HG03108 (cell line): ENCODE results near the gene CDC42BPG.

Experiments used
- ATAC-seq: cut with Tn5 transposase; IDR thresholded peaks from one replicate; pipeline ENCODE4 v1.9.1; 2021; ENCODE audit warnings: moderate library complexity; ENCODE audit not compliant: unreplicated experiment

Gene CDC42BPG

DNA sequence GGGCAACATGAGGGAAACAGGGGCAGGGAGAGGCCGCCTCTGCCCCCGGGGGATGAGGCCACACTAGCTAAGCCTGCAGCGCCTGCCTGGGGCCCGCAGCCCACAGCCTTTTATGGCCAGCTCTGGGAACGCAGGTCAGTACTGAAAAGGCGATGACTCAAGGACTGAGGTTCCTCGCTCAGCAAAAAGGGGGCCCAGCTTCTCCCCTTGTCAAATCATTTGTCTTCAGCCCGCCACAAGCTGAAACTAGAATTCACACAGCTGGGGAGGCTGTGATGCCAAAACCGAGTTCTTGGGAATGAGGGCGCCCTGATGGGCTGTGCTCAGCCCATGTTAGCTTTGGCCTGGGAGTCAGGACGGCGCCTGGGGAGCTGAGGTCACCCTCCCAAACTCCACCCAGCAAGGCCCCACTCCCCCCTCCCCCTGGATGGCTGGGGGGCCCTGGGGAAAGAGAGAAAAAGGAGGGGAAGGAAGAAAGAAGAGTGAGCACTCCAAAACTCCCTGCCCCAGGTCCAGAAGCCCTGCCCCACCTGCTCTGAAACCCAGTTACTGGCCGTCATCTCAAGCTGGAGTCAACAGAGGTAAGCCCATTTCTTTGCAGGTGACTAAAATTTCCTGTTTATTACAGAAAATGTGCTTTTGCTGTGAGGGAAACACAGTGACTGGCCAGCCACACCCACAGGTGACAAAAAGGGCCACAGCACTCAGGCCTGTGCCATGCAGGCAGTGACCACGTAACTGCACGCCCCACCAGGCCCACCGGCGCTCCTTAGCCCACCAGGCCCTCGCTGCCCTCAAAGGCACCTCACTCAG is 20.2 kb upstream of the CDC42BPG start:
- peak; percentile 23 for ATAC-seq

- ATAC-seq, result no peak
These were observed 19.7 kb upstream of the CDC42BPG start for GRCh38 chr11:64864135-64864472.

- no peak for ATAC-seq
These were observed 19.1 kb upstream of the CDC42BPG start for GRCh38 chr11:64863391-64864060.

DNA sequence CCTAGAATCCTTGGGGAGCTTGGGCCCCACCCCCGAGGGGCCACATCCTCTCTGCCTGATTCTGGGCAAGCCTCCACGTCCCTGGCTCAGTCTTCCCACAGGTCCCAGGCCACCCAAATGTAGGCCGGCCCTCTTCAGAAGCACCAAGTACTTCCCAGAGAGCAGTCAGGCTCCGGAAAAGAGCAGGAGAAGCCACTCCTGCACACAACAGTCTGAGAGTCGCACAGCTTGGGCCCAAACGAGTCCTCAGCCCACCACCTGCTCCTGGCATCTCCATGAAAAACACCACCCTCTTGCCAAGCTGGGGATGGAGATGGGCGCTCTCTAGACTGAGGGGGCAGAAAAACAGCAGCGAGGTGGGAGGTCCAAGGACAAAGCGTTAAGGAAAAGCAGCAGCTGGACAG is 18.5 kb upstream of the CDC42BPG start:
- no peak for ATAC-seq

DNA sequence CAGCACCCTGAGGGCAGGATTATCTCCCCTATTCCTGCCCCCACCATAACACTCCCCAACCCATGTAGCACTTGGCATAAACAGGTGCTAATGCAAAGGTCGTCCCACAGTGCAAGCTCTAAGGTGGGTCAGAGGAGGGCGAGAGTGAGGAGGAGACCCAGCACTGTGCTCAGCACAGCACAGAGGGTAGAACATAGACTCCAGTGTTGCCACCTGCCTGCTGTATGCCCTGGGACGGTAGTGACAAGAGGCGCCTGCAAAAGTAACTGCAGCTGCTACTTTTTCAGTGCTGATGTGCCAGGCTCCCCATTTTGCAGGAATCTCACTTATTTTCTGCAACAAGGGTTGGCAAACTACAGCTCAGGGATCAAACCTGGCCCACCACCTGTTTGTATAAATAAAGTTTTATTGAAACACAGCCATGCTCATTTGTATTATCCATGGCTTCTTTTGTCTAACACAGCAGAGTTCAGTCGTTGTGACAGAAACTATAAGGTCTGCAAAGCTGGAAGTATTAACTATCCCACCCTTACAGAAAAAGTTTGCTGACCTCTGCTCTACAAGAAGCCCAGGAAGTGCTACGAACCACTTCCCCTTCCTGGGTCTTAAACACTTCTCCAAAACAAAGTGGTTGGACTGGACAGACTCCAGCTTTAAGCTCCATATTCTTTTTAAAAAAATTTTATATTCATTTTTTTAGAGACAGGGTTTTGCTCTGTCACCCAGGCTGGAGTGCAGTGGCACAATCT is 16.9 kb upstream of the CDC42BPG start:
- ATAC-seq, result no peak

- peak; percentile 63 for ATAC-seq
These were observed 15.3 kb upstream of the CDC42BPG start for GRCh38 chr11:64859542-64860414.

DNA sequence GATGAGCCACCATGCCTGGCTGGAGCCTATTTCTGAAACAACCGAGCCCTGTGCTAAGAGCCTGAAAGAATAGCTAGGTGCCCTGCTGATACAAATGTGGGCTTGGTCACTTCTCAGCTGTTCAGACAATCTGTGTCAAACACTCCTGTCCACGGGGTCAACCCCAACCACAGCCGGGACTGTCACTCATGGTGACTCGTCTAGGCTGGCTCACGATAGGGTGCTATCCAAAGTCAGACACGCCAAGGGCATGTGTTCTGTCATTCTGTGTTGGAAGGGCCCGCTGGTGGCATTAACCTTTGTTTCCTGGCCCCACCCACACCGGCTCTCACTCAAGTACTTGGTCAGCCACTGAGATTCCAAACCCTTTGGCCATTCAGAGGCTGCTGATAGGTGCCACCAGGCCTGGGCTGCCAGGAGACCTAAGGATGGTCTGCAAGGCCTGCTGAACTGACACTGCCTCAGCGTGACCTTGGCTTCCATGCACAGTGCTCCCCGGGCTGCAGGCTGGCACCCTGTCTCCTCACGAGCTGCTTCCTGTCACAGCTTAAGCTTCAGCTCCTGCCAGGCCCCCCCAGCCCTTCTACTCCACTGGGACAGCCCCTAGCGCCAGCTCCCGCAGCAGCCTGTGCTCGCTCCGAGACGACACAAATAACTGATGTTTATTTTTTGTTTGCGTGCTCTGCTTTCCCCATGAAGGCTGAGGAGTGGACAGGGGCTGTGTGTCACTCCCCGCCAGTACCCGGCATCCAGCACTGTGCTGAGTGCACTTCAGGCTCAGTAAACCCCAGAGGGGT is 14.2 kb upstream of the CDC42BPG start:
- peak; percentile 18 for ATAC-seq

DNA sequence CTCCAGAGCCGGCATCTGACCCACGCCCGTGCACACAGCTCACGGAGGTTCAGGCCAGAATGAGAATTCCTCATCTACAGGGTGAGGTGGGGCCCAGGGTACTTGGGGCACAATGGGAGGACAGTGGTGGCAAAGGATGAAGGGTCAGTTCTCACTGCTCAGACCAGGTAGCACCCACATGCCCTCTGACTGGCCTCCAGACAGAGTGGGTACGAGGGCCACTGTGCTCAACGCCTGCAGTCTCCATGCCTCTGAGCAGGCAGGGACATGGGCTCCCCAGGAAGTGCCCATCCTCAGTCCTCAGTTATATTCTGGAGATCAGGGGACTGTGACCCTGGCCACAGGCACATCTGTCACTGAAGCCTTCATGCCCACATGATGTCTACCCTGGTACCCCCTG is 13.0 kb upstream of the CDC42BPG start:
- no peak for ATAC-seq

DNA sequence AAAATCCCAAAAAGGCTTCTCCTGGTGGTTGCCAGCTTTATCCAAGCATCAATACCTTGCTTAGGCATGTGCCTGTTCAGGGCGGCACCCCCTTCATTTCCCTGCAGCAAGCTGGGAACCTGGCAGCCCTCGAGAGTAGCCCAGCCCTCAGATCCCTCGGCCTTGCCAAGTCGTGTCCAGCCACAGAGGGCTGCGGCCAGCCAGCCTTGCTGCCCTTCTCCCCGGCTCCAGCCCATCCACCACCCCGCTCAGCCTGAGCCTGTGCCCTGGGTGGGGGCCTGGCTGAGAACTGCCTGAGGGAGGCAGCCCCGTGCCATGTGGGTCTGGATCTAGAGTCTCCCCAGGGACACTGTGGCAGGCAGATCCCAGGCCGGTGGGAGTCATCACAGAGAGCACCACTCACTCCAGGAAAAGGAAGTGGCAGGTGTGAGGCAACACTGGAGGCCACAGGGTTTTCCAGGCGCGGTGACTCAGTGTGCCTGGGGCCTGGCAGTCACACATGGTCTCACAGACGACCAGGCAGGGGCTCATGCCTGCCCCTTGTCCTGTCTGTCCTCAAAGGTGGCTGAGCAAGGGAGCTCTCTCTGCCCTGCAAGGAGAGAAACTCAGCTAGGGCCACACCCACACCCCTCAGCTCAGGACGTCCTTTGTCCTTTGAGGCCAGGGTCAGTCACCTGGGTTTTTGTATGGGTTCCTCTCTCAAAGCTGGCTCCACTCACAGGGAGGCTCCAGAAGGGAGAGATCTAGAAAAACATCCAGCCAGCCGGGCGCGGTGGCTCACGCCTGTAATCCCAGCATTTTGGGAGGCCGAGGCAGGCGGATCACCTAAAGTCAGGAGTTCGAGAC is 12.2 kb upstream of the CDC42BPG start:
- no peak for ATAC-seq

DNA sequence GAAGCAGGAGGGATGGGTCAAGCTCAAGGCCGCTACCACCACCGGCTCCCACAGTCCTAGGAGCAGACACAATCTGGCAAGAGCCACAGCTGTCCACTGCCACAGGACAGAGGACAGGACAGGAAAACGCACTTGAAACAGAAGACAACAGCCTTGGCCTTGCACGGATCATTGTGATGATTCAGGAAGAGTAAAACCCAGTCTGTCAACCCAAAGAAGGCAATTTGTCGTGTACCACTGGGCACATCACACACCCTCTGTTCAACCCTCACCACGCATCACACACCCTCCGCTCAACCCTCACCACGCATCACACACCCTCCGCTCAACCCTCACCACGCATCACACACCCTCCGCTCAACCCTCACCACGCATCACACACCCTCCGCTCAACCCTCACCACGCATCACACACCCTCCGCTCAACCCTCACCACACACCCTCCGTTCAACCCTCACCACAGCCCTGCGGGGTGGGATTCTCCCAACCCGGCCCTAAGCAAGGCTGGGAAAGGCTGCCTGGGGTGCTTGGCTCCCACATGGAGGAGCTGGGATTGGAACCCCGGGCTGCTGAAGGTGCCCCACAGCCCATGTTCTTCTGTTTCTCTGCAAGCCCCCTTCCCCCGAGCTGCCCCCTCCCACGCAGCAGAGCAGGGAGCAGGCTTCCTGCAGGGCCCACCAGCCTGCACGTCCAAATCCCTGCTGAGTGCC is 11.3 kb upstream of the CDC42BPG start:
- no peak for ATAC-seq

- no peak for ATAC-seq
These were observed 10.4 kb upstream of the CDC42BPG start for GRCh38 chr11:64854534-64855502.

DNA sequence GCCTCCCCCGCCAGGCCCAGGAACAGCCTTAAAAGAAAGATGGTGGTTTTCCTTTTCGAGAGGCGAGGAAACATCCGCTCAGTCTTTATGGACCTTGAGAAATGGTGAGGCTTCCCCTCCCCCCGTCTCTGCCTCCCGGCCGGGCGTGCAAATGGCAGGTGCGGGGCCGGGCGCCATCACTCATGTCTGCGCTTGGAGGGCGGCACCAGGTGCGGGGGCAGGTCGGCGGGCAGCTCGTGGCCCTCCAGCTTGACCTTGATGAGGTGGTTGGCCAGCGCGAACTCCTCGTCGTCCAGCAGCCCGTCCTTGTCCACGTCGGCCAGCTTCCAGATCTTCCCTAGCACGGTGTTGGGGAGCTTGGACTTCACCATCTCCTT is 9.7 kb upstream of the CDC42BPG start:
- no peak for ATAC-seq

GRCh38 chr11:64853709-64854108 is 9.3 kb upstream of the CDC42BPG start:
- no peak for ATAC-seq

DNA sequence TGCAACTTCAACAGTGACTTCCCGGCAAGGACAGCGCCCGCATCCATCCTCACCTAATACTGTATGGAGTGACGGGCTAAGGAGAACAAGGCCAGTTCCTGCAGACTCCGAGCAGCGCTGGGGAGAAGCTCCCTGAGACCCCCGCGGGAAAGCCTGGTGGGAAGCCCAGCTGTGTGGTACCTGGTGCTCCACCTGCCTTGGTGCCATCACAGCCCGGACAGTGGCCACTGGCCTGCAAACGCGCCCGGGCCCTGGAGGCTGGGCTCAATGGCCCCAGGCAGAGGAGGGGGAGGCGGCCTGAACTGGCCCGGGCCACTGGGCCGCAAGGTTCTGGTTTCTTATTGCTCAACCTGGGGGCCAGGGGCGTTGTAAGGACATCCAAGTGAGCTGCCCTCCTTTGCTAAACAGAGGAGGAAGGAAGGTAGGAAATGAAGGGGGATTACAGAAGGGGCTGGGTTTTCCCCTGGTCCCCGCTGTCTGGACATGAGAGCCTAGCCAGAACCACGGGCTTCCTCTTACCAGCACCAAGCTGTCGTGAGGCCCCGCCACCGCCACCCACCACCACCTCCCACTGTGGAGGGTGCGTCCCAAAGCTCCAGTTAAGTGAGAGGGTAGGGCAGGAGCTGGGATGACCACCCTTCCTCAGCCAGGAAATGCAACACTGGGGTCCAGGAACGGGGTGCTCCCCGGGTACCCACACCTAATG is 8.5 kb upstream of the CDC42BPG start:
- no peak for ATAC-seq

DNA sequence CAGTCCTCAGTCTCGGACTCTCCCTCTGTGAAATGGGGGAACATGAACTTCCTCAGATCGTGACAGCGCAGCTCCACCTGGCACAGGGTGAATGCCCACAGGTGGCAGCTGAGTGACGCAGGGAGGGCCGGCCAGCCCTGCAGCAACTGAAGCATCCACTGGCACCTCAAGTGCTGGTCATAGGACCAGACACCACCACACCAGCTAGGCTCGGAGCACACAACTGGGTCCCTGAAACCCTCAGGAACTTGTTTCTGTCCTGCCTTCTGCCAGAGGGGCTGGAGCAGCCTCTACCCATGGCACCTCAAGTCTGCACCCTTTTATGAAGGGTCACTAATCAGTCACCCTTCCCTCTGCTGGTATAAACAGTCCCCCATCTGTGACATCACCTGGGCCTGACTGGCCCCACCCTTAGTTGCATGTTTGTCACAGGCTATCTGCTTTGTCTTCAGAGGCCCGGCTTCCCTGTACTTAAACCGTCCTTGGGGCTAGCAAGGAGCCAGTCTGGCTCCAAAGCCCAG is 7.4 kb upstream of the CDC42BPG start:
- ATAC-seq, result no peak

GRCh38 chr11:64850979-64851567 is 6.6 kb upstream of the CDC42BPG start:
- ATAC-seq, result peak; percentile 63
